Measurements from ENCODE around the gene PSMB10.
"Not testable (repeated sequence)": the region's sequence is repeated elsewhere in the genome, so short reads cannot be mapped to it uniquely, and the experiment has no call there.

The PSMB10 gene

DNA sequence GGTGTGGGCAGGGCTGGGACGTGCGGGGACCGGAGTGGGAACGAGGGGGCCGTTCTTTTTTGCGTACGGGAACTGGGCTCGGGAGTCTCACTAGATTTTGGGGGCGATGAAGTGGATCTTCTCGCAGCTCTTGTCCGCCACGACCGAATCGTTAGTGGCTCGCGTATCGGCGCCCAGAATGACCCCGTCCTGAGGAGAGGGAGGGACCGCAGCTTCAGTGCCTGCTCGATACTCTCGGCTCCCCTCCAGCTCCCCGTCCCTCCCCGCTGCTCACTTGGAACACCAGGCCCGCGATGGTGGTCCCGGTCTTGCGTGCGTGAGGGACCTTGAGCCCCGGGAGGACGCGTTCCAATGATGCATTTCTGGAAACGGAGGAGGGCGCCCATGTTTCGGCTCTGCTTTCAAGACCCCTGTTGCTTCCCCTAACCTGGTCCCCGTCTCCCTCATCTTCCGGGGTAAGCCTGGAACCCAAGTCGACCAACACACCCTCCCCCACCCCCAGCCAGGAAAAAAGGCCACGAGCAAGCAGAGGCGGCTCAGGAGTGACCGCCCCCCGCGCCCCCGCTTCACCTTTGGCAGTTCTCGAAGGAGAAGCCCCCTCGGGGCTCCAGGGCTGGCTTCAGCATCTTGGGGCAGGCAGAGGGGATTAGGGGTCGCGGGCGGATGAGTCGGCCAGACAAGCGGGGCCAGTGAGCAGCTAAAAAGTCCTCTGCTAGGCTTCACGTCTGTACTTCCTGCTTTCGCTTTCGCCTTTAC, at the start of gene PSMB10:
PSMB10 (minus strand) TSS at position 727 of the 756 bp plus-strand sequence; CDS start at position 626, 101 bp downstream.
- peak; percentile 25 for DNase-seq (ENCODE audit: low read depth)

DNA sequence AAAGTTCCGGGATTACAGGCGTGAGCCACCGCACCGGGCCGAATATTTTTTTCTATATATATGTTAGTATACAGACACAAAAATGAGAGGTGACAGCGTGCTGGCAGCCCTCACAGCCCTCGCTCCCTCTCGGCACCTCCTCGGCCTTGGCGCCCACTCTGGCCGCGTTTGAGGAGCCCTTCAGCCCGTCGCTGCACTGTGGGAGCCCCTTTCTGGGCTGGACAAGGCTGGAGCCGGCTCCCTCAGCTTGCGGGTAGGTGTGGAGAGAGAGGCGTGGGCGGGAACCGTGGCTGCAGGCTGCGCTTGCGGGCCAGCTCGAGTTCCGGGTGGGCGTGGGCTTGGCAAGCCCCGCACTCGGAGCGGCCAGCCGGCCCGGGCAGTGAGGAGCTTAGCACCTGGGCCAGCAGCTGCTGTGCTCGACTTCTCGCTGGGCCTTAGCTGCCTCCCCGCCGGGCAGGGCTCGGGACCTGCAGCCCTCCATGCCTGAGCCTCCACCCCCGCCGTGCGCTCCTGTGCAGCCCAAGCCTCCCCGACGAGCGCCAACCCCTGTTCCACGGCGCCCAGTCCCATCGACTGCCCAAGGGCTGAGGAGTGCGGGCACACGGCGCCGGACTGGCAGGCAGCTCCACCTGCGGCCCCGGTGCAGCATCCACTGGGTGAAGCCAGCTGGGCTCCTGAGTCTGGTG, 45.5 kb upstream of the PSMB10 start:
- no peak for DNase-seq (ENCODE audit: low read depth)

DNA sequence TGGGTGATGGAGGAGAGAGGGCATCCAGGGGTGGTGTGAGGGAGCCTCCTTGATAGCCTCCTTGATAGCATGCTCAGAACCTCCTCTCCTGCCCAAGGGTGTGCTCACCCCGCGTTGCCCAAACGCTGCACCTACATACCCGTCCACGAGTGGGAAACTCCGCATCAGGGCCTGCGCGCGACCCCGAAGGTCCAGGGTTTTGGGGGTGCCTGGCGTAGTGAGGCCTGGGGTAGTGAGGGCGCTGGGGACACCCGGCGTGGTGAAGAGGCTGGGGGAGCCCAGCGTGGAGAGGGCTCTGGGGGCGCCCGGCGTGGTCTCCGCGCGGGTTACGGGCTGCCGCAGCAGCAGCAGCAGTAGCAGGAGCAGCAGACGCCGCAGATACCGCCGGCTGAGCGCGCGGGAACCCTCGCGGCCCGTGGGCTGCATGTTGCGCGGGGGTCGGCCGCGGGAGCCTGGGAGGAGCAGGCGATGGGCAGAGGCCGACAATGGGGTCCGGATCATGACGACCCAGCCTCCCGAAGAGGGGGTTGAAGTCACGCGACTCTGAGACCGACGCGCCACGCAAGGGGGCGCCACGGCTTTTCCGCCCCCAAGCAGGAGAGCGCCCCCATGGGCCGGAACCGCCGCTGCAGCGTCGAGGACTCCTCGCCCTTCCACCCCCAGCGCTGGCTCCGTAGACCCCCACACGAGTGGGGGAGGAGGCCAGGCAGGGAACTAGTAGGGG, 43.5 kb upstream of the PSMB10 start, which contains the start of gene DPEP3:
DPEP3 (minus strand) TSS at position 545 of the 724 bp plus-strand sequence; CDS start at position 426, 119 bp downstream.
- DNase-seq (ENCODE audit: low read depth), result no peak

DNA sequence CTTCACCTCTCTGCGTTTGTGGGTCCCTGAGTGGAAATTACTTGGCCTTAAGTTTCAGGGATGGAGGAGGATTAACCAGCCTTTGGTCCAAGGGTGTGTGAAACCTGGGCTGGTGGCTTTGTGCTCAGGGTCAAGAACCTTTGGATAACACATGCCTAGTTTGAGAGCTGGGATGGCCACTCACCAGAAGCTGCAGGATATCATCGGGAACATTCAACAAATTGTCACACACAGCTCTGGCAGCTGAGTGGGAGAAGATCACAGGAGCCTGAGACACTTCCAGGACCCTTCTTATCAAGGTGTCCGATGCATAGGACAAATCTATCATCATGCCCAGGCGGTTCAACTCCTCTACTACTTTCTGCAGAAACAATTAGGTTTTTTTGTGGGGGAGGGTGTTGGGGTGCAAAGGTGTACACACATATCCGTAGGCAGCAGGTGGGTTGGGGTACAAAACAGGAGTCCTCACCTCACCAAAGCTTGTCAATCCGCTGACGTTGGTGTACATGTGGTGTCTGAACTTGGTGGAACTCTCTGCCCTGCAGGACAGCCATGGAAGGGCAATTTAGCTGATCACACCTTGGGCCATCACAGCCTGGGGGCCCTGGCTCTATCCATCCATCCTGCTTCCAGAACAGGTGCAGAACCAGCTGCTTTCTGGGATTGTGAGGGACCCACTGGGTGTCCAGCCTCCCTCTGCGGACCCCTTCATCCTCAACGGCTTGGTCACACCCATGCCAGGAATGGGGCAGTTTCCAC, 41.0 kb upstream of the PSMB10 start:
- no peak for DNase-seq (ENCODE audit: low read depth)

DNA sequence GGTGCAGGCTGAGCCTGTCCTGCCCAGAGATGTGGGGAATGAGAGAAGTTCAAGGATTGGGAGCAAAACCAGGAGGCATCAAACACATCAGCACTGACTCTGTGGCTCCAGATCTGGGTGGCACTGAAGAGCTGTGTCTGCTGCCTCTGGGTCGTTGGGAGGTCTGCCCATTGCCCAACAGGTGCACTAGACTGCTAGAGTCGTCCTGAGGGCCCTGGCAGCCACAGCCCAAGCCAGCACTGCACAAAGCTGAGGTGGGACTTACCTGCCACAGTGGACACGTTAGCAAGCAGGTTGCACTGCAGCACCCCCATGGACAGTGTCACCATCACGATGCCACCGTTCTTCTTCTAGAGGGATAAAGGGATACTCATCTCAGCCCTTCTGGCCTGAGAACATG, 40.4 kb upstream of the PSMB10 start:
- no peak for DNase-seq (ENCODE audit: low read depth)

DNA sequence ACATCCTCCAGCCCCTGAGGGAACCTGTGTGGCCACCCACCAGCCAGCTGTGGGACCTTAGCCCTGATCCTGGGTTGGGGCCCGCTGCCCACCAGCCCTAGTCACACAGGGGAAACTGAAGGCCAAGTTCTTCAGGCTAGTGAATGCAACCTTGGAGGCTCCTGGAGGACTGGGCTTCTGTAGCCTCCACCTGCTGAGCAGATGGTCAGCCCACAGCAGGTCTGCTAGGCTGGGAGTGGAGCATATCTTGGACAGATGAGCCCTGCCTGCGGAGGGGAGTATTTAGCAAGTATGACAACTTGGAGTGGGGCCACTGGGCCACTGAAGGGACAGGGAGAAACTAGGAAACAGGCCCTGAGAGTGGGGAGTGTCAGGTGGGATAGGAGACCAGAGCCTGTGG, 39.6 kb upstream of the PSMB10 start:
- no peak for DNase-seq (ENCODE audit: low read depth)

DNA sequence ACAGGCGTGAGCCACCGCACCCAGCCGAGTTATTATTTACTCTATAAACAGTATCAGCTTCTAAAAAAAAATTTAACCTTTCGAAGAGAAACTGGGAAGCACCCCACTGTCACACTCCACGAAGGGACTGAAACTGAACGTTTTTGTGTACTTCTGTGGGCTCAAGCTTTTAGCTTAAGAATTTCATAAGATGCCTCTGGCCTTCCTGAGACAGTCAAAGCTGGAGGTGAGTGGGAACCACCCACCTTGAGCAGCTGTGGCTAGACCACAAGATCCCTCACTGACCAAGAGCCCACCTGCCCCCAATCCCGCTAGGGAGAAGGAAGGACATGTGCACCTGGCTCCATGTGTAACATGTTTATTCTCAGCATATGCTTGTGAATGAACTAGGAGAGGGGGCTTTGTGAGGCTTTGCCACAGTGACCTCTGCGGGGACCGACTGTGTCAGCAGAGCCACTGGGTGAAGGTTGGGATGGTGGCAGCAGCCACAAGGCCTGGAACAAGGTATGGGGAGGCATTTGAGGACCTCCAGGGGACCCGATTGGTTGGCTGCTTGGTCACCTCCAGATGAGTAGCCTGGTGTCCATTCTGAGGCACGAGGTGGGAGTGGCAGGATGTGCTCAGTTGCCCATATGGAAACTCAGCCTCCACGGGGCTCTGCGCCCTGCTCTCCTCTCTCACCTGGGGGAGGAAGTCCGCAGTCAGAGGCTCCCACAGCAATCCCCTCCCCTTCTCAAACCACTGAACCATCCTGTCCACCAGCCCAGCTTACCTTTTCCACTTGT, 38.9 kb upstream of the PSMB10 start:
- no peak for DNase-seq (ENCODE audit: low read depth)

DNA sequence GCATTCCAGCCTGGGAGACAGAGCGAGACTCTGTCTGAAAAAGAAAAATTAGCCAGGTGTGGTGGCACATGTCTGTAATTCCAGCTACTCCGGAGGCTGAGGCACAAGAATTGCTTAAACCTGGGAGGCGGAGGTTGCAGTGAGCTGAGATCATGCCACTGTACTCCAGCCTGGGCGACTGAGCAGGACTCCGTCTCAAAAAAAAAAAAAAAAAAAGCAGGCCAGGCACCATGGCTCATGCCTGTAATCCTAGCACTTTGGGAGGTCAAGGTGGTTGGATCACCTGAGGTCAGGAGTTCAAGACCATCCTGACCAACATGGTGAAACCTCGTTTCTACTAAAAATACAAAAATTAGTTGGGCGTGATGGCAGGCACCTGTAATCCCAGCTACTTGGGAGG, 35.6 kb upstream of the PSMB10 start:
- DNase-seq (ENCODE audit: low read depth), result not testable (repeated sequence)

DNA sequence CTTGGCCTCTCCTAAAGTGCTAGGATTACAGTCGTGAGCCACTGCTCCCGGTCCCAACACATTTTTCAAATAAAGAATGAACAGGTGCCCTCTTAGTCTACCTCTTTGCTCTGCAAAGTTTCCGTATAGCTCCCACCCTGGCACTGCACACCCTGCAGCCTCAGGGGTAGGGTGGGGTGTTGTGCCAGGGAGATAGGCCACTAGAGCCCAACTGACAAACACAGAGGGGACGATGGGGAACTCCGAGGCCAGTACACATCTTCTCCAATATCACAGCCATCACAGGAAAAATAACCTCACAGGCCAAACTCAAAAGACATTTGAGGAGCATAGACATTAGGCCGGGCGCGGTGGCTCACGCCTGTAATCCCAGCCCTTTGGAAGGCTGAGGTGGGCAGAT, 34.5 kb upstream of the PSMB10 start:
- DNase-seq (ENCODE audit: low read depth), result no peak

DNA sequence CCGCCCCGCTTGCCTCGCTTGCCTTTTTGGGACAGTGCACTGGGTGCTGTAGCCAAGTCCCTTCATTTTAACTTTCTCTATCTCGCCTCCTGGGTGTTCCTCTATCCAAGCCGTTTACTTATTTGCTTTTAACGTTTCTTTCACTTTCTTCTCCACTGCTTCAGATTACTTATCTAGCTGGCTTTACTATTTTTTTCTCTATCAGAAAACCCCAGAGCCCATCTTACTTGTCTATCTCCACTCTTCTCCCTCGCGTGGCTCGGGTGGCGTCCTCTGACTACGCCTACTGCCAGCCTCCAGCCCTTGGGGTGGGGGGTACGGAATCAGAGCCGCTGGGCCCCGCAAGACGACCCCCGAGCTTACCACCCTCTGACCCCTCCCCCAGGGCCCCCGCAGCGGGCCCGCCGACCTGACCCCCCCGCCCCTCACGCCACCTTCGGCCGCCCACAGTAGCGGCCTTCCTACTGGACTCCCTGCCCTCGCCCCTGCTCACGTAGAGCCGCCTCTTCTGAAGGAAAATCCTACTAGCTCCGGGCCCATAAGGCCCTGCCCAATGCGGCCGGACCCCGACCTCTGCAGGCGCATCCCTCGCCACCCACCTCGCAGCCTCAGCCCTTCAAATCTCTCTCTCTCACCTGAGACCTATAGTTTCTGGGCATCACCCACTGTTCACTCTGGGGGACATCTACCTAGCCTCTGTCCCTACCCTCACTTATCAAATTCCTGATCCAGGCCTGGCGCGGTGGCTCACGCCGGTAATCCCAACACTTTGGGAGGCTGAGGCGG, 32.8 kb upstream of the PSMB10 start:
- DNase-seq (ENCODE audit: low read depth), result no peak

DNA sequence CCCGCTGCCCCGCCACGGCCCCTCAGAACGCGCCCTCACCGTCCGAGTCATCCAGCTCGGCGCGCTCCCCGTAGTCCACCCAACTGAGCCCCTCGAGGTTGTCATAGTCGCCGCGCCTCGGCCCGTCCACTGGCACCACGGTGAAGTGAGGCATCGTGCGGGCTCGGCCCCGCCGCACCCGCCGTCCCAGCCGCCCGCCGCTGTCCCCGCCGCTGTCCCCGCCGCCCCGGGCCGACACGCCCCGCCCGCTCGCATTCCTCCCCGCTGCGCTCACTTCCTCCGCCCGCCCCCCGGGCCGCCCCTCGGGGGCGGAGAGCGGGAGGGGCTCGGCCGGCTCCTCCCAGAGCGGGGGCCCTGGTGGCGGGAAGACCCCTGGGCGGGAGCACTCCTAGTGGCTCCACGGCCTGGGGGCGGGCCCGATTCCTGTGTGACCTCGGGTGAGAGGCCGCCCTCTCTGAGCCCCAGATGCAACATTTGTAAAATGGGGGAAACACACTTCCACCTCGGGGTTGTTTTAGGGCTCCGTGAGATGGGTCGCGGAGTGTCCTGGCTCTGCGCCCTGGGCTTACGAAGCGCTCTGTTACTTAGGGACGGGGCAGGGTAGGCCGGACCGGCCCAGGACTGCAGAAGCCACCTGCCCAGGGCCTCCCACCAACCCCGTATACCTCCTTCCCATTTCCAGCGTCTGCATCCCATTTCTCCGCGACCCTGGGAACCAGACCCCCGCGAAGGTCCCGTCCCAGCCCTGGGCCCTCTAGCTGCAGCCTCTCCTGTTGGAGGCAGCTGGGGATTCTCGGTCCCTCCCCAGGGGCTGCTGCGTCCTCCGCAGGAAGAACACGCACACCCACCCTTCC, 32.0 kb upstream of the PSMB10 start, which contains the start of gene SLC12A4:
SLC12A4 (minus strand) TSS at position 238 of the 854 bp plus-strand sequence; CDS start at position 154, 84 bp downstream.
- DNase-seq (ENCODE audit: low read depth), result peak; percentile 69

DNA sequence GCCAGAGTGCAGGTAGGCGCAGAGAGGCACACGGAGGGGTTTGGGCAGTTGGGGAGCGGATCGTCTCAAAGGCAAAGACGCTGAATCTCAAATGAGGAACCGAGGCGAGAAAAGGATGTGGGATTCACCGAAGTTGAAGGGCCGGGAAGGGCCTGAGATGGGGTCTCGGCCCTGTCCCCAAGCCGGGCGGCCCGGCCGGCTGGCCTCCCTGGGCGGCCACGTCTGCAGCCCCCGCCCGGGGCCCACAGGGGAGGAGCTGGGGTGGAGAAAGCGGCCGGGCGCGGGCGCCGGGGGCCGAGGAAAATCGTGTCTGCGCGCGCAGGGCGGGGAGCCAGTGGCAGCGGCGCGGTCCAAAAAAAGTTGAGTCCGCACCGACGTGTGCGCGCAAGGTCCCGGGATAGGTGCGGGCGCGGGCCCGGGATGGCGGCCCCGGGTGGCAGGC, 31.3 kb upstream of the PSMB10 start:
- no peak for DNase-seq (ENCODE audit: low read depth)

DNA sequence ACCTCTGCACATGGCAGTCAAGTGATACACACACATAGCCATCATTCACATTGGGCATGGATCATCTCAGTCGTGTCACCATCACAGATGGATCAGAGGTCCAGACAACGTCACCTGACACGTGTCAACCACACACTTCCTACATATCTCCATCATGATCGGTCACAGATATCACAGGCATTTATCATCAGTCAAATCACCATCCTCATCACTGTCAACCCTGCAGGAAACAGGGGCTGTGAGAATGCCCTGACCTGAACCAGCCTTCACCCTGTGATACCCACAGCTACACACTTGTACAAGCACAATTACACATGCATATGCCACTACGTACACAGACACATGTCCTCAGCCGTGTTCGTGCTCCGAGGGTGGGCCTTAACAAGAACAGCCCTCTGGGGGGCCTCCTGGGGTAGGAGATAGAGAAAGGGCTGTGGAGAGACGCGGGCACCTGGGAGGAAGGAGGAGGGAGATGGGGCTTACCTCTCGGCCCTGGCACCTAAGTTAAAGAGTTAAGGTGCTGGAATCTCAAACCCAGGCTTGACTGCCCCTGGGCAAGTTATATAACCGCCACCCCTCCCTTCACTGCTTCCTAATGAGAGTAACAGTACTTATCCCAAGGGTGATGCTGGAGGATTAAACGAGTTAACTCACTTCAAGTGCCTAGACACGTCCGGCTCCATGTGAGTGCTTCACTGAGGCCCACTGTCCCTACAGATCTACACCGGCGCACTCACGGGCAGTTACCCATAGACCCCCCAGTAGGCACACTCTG, 30.7 kb upstream of the PSMB10 start:
- no peak for DNase-seq (ENCODE audit: low read depth)

DNA sequence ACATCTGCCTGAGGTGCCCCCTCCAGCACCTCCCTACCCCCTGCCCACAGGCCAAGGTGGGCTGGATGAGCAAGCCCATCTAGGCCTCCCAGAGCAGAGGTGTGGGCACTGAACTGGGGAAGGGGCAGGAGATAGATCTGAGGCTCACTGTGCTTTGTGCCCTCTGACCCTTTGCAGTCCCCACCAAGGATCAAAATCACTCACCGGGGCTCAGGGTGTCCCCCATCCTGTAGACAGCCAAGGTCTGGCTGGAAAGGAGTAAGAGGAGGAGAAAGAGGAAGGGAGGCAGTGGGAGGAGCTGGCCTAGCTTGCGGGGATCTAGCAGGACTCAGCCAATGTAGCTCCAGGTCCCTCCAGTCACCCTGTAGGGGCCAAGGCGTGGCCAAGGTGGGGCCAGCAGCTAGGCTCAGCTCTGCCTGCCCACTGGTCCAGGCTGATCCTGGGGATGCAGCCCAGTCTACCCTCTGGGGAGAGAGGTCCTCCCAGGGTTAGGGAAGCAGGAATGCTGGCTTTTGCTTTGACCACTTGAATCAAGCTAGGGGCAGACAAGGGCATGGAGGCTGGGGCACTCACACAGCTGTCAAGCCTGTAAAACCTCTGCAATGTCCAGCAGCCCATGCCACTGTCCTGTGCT, 30.0 kb upstream of the PSMB10 start:
- no peak for DNase-seq (ENCODE audit: low read depth)

DNA sequence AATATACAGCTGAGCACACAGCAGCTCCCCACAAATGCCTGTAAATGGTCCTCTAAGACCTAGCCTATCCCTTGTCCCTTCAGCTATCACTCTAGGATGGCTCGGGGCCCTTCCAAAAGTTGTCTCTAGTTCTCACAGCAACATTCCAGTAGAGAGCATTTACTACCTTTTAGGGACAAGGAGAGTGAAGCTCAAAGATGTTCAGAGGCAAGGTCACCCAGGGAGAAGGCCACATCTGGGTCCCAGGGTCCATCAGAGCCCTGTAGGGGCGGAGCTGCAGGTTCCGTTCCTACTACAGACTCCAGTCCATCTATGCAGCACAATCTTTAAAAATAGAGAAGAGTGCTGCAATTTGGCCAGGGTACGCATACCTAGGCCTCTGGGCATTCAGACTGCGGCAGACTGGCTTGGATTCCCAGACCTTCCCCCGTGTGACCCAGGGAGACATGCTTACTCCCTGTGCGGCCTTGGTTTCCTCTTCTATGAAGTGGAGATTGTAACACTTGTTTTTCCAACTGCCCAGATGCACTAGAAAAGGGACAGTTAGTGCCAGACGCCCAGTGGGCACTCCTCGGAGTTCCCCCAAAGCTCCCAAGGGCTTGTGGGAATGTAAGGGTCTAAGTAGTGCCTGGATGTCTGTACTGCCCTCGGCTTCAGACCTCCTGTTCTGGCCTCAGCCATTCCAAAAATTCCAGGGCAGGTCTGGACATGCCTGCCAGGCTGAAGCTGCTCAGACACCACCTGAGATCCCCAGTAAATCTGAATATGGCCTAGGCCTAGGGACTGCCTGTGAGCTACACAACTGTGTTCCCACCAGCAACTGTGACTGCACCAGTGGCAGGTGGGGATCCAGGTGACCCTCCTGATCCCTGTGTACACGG, 29.3 kb upstream of the PSMB10 start:
- no peak for DNase-seq (ENCODE audit: low read depth)

DNA sequence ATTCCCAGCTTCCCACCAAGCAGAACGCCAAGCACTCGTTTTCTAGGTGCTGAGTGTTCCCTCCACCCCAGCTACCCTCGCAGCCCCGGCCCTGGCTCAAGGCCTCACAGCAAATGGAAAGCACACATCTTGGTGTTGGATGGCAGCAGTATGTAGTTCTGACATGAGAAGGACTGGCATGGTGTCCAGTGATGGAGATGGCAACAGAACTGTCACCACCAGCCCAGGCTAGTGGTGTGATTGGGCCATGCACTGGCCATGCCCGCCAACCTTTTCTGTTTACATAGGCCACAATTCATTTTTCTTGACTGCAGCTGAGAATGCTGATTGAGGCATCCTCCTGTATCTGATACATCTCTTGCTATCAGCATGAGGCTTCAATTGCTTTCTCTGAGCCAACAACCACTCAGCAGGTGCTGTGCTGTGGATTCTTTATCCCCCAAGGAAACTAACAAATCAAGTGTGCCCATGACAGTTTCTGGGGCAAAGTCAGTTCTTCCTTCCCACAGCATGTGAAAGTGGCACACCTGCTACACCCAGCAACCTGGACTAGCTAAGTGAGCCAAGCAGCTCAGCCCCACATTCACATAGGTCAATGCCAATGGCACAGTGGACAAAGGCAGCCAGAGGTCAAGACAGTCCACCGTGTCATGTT, 28.0 kb upstream of the PSMB10 start:
- DNase-seq (ENCODE audit: low read depth), result no peak
